HG03045 (cell line): ENCODE results near the gene QKI.
"Not testable (repeated sequence)": the region's sequence is repeated elsewhere in the genome, so short reads cannot be mapped to it uniquely, and the experiment has no call there.

Experiments
- ATAC-seq: cut with Tn5 transposase; IDR thresholded peaks from one replicate; pipeline ENCODE4 v1.9.1; 2021; ENCODE audit warnings: mild to moderate bottlenecking, moderate library complexity; ENCODE audit not compliant: unreplicated experiment

QKI gene

DNA sequence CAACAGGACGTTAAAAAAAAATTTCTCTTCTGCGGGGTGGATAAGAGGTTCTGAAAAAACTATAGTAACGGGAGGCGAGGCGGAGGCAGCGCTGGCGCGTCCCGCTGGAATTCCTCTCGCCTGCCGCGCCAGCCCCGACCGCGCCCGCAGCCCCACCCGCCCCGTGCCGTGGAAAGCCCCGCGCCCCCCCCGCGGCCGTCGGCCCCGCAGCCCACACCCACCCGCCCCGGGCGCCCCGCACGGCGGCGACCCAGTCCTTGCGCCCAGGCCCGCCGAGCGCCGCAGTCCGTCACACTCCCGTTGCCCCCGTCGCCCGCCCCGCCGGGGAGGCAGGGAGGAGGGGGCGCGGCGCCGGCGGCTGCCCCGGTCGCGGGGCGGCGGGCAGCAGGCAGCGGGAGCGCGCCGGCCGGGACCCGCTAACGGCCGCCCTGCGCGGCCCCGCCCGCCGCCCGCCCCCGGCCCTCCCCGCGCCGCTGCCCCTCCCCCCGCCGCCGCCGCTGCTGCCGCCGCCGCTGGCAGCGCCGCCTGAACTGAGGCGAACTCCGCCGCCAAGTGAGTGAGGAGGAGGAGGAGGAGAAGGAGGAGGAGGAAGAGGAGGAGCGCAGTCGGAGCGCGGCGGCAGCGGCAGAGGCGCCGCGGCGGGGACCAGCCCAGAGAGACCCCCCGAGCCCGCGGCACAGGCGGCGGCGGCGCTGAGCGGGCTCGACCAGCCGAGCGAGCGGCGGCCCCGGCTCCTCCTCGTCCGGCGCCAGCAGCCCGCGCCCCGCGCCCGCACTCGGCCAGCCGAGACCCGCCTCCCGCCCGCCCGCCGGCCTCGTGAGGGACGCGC is at the start of gene QKI:
TSS of gene QKI (plus strand) at position 602 of the 829 bp plus-strand sequence. CDS start 476 bp downstream, outside the sequence.
- peak; percentile 44 for ATAC-seq

- ATAC-seq, result no peak
Measured at GRCh38 chr6:163366288-163366687, 48.2 kb upstream of the QKI start.

- ATAC-seq, result no peak
Measured at GRCh38 chr6:163367497-163368183, 46.9 kb upstream of the QKI start.

DNA sequence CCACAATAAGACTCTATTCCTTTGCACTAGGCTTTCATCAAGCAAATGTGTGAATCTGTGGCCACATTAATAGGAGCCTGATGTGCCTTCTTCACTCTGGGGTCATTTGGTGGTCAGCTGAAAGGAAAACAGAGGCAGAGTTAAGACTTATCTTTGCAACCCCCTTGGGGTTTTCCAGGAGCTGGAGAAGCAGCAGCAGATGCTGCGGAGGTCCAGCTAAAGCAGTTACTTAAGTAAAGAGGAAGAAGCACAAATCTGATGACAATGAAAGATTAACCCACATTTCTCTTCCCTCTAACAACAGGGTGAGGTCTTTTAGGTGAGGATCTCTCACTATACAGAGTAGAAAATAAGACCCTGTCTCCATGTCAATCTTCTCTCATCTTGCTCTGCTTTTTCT is 45.4 kb upstream of the QKI start:
- no peak for ATAC-seq

DNA sequence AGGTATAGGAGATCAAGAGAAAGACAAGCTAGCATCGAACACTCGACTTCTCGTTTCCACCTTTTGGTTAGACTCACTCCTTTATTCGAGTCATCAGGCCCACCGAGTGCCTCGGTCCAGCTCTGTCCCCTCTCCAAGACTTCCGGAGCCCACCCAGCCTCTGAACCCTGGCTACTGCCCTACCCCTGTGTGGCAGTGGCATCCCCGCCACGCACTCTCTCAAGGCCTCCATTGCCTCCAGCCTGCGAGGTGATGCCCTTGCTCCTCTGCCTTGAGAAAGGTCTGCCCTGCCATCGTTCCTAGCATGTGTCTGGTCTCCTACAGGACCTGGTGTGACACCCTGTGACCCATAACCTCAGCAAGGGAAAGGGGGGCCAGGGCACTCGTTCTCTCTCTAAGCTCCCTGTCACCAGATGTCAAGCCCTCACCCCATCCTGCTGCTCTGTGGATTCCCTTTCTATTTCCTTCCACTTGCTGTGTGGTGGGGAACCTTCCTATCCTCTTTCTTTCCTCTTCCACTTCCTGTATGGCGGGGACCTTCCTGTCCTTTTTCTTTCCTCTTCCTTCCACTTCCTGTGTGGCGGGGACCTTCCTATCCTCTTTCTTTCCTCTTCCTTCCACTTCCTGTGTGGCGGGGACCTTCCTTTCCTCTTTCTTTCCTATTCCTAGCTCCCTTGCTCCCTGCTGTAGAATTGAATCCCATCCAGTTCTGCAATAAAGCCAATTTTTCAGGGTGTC is 44.7 kb upstream of the QKI start:
- ATAC-seq, result no peak

GRCh38 chr6:163370464-163371117 is 43.9 kb upstream of the QKI start:
- ATAC-seq, result no peak

GRCh38 chr6:163371129-163371528 is 43.4 kb upstream of the QKI start:
- ATAC-seq, result no peak

DNA sequence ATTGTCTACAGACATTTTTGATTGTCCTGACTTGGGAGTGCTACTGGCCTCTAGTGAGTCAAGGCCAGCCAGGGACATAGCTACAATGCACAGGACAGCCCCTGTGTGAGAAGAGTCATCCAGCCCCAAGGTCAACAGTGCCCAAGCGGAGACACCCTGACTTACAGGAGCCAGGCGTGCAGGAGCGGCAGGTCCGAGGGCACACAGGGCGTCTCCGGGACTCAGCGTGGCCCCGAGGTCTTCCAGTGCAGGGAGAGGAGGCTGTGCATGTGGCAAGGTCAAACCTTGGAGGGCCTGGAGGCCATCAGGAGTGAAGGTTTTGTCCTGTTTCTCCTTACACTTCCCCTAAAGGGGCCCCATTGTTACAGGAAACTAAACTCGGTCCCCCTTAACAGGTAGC is 41.3 kb upstream of the QKI start:
- ATAC-seq, result no peak

DNA sequence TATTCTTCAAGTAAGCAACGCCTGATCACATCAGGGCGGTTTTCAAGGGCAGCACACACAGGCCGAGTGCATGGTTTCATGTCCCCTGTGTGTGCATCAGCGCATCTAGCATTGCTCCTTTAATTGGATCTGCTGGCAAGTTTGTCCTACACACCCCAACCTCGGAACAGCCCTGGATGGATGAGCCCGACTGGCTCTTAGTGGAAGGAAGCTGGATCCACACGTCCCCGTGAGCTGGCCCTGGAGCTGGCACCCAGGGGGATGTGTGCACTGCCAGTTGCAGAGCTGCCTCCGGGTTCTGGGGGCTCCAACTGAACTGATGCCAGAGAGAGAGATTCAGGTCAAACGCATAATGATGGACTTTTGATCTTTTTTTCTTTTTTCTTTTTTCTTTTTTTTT is 39.2 kb upstream of the QKI start:
- ATAC-seq, result no peak

DNA sequence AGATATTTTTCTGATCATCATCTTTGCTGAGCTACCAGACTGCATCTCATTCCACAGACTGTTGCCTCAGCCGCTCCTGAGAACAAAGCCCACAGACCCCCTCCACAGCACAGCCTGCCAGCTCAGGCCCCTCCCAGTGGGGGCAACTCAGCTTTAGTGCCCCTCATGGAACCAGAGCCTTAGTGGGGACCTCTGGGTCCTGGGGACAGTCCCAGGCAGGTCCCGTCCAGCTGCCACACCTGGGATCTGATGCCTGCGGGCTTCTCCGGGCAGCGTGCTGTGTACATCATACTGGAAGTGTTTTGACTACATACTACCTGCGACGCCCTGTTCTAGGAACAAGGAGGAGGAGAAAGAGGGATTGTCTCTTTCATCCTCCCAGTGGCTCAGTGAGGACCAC is 38.3 kb upstream of the QKI start:
- no peak for ATAC-seq

DNA sequence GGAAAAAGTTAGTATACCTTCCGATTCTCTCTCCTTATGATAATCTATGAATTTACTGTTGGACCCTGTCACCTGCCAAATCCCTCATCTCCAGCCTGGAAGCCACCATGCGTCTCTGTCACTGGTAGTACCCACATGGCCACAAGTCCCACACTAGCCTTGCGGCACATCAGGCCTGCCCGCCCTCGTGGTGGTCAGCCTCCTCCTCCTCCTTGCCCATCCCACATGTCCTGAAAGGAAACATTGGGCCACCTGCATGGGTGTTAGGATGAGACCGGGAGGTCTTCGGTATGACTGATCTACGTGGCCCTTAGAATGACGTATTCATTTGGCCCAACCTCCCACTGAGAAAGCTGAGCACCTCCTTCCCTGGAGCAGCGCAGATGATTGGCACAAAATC is 37.0 kb upstream of the QKI start:
- ATAC-seq, result no peak

- ATAC-seq, result no peak
Measured at GRCh38 chr6:163380216-163380615, 34.3 kb upstream of the QKI start.

GRCh38 chr6:163381118-163381756 is 33.3 kb upstream of the QKI start:
- no peak for ATAC-seq

DNA sequence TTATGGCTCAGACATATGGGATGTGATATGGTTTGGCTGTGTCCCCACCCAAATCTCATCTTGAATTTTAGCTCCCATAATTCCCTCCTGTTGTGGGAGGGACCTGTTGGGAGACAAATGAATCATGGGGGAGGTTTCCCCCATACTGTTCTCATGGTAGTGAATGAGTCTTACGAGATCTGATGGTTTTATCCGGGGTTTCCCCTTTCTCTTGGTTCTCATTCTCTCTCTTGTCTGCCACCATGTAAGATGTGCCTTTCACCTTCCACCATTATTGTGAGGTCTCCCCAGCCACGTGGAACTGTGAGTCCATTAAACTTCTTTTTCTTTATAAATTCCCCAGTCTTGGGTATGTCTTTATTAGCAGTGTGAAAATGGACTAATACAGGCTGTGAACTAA is 31.1 kb upstream of the QKI start:
- not testable (repeated sequence) for ATAC-seq

DNA sequence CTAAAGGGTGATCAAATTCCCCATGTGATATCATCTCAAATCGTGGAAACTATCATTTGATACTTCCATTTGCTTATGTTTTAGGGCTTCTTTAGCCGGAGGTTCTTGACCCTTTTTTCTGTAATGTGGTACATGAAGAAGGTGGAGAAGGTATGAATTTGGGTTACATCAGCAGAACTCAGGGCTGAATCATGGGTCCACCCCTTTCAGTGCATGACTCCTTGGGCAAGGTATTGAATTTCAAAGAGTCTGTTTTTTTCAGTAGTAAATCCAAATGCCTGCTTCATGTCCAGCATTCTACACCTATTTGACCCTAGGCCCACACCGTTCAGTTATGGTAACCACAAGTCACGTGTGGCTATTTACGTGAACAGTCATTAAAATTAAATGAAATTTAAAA is 30.6 kb upstream of the QKI start:
- no peak for ATAC-seq

DNA sequence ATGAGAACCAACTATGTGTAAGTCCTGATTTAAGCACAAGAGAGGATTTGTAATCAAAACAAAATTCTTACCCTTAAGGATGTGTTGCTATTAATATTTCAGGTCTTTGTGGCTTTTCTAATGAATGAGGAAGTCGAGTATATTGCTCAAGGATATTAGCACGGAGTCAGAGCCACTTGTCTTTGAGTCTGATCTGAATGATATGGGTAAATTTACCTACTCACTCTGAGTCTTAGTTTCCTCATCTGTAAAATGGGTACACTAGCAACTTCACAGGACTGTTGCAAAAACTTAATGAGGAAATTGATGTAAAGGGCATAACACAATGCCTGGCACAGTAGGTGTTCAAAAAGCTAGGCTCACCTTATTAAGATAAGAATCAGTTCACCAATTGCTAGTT is 30.0 kb upstream of the QKI start:
- ATAC-seq, result no peak

- not testable (repeated sequence) for ATAC-seq
Measured at GRCh38 chr6:163385503-163385902, 29.0 kb upstream of the QKI start.

GRCh38 chr6:163386329-163386908 is 28.1 kb upstream of the QKI start:
- no peak for ATAC-seq

DNA sequence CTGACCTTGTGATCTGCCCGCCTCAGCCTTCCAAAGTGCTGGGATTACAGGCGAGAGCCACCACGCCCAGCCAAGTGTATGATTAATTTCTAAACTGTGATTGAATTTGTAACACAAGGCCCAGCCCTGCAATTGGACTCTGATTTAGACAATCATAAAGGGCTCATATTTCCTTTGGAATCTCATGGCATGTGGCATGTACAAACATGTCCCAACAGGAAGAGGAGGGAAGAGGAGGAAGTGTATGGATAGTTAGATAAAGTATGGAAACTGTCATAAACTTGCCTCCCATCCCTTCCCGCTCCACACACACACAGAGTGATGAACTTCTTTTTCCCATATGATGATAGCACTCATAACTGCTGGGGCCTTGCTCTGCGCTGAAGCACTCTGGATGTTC is 27.2 kb upstream of the QKI start:
- ATAC-seq, result no peak

- ATAC-seq, result no peak
Measured at GRCh38 chr6:163389354-163389753, 25.2 kb upstream of the QKI start.
